Stomach (tissue), 4 donors: Measurements from ENCODE around the gene KANSL1.

Source experiments
- POLR2A ChIP-seq, 4 donors: fragments of 450-650 bp; IDR thresholded peaks; one replicate each; pipeline ENCODE4 v1.6.1; 2016; ENCODE audit warnings: antibody characterized with exemption in 4 of 4, control low read depth in 2 of 4, mild to moderate bottlenecking in 1 of 4, moderate library complexity in 1 of 4
- TF ChIP-seq, protein P1 (sequence below), 7 experiments: fragments of 450-650 bp in 4 of 7; fragments of 200-600 bp in 3 of 7; sonication (generic) in 3 of 7; IDR thresholded peaks; one replicate each; pipeline ENCODE4 v1.5.1; 2016 to 2019; ENCODE audit warnings: antibody characterized with exemption in 7 of 7, control low read depth in 2 of 7, mild to moderate bottlenecking in 1 of 7

- TF ChIP-seq, protein P1, sequence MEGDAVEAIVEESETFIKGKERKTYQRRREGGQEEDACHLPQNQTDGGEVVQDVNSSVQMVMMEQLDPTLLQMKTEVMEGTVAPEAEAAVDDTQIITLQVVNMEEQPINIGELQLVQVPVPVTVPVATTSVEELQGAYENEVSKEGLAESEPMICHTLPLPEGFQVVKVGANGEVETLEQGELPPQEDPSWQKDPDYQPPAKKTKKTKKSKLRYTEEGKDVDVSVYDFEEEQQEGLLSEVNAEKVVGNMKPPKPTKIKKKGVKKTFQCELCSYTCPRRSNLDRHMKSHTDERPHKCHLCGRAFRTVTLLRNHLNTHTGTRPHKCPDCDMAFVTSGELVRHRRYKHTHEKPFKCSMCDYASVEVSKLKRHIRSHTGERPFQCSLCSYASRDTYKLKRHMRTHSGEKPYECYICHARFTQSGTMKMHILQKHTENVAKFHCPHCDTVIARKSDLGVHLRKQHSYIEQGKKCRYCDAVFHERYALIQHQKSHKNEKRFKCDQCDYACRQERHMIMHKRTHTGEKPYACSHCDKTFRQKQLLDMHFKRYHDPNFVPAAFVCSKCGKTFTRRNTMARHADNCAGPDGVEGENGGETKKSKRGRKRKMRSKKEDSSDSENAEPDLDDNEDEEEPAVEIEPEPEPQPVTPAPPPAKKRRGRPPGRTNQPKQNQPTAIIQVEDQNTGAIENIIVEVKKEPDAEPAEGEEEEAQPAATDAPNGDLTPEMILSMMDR (IDR thresholded peaks at IDR 0.05), result no peak
- TF ChIP-seq POLR2A (IDR thresholded peaks at IDR 0.05), result no peak
Measured at GRCh38 chr17:46028981-46029565, 164.2 kb downstream of the KANSL1 start.
